ENCODE results near the gene SLC22A15.
"Not testable (repeated sequence)": the region's sequence is repeated elsewhere in the genome, so short reads cannot be mapped to it uniquely, and the experiment has no call there.

SLC22A15 gene

DNA sequence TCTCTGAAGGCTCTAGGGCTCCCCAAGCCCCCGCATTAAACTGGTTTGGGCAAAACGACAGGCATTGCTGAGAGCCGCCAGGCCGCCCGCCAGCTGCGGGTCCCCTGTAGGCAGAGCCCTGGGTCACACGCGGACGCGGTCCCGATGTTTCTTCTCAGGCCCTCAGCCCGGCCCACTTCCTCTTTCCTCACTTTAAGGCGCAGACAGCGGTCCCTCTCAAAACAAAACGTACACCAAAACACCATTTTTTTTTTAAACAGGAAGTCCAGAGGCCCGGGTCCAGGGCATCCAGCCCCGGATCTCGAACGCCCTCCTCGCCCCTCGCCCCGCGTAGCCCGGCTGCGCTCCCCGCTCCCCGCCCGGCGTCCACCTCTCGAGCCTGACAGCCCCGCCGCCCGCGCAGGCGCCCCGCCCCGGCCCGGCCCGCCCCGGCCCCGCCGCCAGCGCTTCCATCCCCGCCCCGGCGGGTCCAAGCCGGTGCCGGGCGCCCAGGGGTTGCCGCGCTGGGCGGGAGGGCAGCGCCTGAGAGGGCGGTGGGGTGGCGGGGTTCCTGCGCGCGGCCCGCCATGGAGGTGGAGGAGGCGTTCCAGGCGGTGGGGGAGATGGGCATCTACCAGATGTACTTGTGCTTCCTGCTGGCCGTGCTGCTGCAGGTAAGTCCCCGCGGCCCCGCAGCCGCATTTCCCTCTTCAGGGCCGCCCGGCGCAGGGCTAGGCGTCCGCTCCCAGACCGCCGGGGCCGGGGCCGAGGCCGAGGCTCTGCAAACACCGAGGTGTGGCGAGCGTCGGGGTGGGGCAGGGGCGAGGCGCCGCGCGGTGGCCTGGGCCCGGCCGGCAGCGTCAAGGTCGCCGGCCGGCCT, at the start of gene SLC22A15:
Gene SLC22A15, plus strand, starts transcription at position 452 of the 859 bp plus-strand sequence. Its CDS starts 115 bp downstream, at position 567.
- no peak for DNase-seq

DNA sequence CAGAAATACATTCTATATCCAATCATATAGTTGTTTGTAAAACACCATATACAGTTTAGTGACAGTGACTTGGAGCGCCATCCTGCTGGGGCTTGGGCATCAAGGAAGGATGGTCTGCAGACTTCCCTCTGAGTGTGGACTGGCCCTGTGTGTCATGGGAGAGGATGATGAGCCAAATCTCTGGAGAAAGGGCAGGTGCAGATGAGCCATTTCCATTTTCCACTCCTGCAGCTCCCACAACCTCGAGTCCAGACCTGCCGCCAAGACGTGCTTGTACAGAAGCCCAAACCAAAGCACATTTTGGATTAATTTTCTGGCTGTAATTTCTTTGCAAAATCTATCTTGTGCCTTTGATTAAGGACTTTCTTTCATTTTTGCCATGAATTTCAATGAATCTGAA, 48.3 kb upstream of the SLC22A15 start:
- DNase-seq: no peak

DNA sequence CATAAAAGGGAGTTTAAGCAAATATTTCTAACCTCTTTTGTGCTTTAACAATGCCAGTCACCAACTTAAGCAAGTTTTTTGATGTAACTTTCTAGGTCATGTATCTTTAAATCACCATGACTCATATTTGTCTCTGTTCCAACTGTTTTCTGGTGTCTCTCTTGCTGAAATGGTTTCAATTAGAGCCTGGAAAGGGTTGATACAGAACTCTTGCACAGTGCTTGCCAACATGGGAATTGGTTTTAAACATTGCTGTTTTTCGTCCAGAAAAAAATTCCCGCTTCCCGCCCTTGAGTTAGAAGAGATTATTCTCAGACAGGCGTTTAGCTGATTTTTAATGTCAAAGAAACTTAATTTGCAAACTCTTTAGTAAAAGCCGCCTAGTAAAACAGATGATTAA, 46.4 kb upstream of the SLC22A15 start:
- DNase-seq: no peak

DNA sequence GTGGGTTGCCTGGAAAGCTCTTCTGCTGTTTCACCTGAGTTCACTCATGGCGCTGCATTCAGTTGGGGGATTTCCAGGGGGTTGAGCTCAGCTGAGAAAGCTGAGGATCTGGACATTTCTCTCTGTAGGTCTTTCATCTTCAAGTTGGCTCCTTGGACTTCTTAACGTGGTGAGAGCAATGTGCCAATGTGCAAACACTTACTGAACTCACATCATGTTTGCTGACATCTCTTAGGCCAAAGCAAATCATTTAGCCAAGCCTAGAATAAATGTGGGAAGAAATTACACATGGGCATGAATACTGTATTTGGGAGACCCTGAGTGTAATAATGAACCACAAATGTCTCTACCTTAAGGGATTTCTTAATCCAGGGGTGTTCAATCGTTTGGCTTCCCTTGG, 42.7 kb upstream of the SLC22A15 start:
- no peak for DNase-seq

DNA sequence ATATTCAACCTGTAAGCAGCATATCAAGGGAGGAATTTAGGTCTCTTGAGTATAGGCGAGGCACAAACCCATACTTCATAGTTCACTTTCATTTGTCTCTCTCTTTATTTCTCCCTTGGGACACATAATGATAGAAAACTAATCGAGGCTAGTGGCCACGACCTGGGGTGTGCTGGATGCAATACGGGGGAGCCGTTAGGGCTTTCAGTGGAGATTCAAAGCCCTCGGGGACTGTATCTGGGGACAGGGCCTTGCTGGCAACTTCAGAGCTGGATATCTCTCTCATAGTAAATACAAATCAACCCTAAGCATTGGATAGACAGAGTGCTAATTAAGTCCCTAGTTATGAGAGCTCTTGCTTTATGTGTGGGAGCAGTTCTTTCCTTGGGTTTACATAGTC, 36.9 kb upstream of the SLC22A15 start:
- no peak for DNase-seq

DNA sequence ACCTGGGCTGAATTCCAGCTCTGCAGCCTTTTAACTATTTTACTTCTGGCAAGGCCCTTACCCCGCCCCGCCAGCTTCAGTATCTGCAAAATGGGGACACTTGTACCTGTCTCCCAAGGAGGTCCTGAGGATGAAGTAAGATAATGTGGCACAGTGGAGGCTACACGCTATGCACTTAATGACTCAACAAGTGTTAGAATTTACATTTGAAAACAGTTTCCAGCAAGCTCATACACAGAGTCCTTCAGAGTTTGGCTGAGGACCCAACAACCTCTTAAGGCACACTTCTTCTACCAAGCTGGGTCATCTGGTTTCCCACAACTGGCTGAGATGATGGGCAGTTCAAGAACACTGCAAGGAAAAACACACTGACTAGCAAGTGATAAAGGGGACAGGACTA, 30.2 kb upstream of the SLC22A15 start:
- no peak for DNase-seq

DNA sequence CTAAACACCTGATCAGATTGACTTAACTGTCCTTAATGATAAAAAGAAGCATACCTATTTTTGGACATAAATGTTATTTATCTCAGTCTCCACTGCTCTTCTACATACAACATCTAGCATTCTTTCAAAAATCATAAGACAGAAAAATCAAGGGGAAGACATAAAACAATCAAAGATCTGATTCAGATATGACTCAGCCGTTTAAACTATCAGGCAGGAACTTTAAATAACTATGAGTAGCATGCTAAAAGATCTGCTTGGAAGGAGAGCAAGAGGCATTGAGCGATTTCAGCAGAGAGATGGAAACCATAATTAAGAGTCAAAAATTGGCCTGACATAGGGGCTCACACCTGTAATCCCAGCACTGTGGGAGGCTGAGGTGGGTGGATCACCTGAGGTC, 27.2 kb upstream of the SLC22A15 start:
- DNase-seq: no peak

DNA sequence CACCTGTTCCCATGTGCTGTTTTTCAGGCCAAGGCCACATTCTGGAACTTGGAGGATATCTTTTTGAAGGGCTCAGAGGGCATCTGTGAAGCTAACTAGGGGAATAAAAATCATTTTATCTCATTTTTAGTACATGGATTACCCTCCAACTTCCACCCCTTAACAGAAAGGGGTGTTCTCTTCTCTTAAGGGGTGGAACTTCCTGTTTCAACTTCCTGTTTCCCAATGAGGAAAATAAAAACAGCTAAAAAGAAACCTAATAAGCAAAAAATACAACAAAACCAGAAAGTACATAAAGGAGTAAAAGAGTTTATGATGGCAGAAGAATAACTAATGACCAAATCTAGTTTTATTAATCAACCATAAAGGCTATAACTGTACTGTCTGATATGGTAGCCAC, 24.8 kb upstream of the SLC22A15 start:
- no peak for DNase-seq

DNA sequence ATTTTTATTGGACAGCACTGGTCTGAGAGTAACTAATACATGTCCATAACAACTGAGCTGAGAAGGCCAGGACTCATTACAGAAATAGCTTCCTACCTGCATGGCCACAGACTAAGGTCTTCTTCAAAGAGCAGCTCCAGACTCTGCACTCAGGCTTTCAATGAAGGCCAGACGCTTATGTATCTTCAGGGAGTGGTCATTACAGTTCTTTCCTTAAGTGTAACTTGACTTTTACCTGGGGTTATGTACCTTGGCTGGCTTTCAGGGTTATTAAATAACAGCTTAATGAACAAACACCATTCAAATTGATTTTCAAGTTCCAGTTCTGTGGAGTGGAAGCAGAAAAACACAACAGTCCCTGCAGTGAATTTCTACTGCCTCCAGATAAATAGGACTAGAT, 23.8 kb upstream of the SLC22A15 start:
- DNase-seq: no peak

DNA sequence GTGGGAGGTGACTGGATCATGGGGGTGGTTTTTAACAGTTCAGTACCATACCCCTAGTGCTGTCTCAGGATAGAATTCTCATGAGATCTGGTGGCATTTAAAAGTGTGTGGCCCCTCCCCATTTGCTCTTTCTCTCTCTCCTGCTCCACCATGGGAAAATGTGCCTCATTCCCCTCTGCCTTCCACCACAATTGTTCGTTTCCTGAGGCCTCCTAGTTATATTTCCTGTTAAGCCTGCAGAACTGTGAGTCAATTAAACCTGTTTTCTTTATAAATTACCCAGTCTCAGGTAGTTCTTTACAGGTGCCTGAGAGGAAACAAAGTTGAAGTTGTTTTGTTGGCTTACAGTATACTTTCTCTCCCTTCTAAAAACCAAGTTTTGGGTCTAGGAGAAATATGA, 23.1 kb upstream of the SLC22A15 start:
- DNase-seq: no peak

DNA sequence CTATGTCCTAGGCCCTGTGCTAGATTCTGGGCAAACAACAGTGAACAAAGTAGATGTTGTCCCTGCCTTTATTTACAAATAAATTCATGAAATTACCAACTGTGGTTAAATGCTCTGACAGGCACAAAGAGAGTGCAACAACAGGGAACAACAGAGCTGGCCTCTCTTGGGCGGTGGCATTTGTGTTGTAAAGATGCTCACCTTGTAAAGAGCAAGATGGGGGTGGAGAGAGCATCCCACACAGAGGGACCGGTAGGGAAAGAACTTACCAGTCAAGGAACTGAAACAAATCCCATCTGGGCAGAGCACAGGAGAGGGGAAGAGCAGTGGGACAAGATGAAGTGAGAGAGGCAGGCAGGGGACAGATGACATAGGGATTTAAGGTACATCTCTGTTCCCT, 21.6 kb upstream of the SLC22A15 start:
- no peak for DNase-seq

DNA sequence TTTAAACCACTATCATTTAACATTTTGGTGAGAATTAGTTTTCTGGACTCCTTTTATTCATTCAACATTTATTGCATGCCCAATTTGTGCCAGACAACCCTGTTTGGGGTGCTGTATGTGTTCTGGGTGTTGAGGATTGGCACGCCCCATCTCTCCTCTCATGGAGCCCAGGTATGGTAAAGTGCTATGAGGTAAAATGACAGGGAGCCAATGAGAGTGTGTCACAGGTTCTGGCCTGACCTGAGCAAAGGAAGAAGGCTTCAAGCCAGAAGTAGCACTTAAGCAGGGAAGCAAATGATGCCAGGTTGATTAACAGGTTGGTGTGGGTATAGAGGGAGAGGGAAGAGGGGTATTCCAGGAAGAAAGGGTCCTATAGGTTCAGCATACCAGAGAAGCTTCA, 21.1 kb upstream of the SLC22A15 start:
- DNase-seq: no peak

DNA sequence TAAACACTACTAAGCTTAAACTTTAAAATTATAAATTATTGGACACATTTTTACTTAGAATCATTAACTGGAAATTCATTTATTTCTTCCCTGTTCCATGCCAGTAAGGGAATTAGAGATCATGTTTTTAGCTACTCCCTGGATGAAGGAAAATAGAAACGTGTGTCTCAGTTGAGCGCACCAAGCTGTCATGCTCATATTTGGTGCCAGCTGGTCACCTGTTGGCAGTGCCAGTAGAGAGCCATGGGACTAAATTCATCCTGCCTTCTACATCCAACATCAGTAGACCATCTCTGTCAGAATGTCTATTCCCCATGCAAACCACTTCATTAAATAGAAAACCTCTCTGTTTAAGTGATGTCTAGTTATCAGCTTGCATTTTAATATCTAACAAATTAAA, 17.4 kb upstream of the SLC22A15 start:
- DNase-seq: no peak

DNA sequence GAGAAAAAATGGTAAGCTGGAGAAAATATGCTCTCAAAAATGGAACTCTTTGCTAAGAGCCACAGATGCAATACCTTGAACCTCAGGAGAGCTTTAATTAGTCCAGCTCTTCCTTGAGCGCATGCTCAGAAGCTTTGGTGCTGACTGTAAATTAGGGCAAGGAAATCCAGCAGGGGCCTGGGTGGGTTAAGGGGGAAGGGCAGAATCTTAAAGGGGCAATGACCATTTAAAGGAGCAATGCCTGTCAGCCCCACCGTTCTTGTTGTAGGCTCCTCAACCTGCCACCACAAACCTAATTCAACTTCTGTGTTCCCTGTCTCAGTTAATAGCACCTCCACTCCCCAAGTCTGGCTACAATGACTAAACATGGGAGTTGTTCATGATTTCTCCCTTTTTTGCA, 6.8 kb upstream of the SLC22A15 start:
- DNase-seq: no peak

DNA sequence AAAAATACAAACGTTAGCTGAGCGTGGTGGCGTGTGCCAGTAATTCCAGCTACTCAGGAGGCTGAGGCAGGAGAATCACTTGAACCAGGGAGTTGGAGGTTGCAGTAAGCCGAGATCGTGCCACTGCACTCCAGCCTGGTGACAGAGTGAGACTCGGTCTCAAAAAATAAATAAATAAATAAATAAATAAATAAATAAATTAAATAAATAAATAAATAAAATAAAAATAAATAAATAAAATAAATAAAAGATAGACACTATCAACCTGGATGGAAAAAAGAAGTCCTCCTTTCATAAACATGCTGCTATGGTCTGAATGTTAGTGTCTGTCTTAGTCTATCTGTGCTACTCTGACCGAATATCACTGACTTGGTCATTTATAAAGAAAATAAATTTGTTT, 4.5 kb upstream of the SLC22A15 start:
- DNase-seq: not testable (repeated sequence)

DNA sequence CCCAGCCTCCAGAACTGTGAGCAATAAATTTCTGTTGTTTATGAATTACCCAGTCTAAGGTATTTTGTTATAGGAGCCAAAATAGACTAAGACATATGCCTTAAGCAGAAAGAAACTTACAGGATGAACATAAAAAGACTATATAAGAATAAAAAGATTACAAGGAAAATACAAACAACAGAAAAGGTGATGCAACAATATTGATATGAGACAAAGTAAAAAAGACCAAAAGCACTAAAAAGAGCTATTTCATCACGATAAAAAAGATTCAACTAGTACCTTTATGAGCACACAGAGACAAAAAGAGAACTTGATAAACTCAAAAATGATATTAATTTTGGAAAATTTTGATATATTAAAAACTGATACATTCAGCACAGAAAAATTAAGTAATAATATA, 3.2 kb upstream of the SLC22A15 start:
- DNase-seq: no peak

DNA sequence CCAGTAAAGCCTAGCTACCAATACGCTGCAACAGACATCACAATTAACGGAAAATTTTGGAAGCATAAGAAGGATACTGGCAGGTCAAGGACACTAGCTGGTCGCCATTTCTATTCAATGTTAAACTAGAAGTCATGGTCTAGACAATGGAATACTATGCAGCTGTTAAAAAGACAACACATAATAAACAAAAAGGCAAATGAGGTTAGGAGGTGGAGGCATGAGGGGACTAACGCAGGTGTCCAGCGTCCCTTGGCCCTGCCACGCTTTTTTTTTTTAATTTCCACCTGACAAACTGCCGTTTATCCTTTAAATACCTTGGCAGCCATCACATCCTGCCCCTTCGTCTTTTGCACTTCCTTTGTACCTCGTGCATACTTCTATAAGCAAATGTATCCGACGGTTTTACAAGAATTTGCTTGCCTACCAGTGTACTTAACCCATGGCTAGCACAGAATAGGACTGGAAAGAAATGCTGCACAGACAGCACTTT, 698 bp upstream of the SLC22A15 start:
- no peak for DNase-seq

DNA sequence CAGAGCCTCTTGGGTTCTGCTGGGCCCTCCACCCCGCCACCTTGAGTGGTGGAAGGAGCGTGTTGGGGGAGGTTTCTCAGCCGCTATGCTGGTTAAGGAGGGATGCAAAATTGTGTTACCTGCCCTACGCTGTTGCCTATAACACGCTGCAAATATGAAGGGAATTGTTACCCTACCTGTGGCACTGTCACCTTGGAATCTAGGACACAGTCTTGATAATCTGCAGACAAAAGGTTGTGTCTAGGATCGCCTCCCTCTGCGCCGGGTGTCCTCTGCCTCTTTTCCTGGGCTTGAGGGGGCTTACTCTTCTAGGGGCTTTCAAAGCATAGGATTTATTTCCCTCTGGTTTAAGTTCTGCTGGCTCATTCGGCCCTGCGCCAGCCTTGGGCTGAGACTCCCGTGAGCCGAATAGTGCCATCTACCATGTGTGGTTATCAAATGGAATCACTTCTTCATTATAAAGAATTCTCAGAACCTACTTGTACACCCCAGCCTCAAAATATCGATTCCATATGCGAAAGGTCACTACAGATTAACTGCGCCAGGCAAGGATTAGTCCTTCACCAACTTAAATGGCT, 697 bp downstream of the SLC22A15 start:
- no peak for DNase-seq

DNA sequence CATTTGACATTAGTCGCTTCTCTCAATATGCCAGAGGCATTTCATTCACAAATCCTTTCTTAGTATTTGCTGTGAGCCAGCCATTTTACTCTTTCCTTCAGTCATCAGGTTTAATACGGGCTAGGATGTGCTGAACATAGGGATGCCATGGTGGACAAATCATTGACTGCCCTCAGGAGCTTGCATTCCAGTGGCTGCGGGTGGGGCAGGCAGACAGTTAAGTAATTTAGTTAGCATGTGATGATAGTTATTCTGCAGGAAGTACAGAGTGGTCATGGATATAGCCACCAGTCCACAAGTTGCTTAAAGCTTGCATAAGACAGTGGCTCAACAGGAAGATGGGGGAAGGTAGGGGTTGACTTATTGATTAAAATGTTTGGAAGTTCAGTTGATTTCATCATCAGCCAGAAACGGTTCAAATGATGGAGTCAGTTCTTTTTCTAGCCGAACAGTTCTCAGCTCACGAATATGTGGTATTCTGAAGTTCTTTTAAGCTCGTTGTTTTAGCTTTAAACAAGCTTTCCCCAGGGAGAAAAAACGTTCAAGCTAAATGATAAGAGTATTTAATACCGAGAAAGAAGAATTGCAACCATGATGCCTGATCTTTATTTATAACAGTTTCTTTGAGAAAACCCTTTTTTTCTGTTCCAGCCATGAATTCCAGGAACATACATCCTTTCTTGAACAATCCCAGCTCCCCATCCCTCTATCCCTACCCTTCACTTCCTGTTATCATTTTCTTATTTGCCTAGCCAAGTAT, 1.4 kb downstream of the SLC22A15 start:
- DNase-seq: no peak

DNA sequence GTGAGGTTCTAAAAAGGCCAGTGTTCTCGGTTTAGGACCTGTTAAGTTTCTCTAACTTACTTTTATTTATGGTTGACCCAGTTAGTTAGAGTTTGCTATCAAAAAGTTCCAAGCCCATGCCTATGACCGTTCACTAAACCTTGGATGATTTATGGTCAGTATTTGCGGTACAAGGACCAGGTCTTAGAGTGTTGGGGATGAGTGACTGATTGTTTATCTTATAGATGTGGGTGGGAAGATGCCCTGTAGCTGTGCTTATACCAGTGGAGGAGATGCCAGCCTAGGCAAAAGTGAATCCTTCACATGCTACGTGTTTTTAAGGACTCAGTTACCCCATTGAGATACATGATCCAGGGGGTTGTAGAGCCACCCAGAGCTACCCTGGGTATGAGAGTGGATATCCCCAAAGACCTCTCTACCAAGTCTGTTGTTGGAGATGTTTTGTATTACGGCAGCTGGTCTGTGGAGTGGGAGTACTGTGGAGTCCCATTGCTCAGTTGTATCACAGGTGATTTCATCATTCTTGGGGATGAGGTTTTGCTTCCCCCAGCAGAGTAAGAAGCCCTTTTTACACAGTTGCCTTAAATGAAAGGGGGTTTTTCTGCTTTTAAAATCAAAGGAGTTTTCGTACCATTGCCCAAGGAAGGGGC, 2.1 kb downstream of the SLC22A15 start:
- DNase-seq: no peak

DNA sequence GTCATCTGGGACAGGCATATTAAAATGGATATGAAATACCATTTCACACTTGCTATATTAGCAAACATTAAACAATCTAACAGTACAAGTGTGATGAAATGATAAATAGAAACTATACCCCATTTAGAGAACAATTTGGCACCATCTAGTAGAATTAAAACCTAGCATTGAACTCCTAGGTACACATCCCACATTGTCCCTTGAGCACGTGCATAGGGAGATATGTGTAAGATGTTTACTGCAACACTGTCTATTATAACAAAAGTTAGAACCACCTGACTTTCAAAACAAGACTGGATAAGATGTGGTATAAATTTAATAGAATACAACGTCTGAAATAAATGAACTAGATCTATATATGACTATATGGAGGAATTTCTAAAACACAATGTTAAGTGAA, 3.8 kb downstream of the SLC22A15 start:
- DNase-seq: no peak

DNA sequence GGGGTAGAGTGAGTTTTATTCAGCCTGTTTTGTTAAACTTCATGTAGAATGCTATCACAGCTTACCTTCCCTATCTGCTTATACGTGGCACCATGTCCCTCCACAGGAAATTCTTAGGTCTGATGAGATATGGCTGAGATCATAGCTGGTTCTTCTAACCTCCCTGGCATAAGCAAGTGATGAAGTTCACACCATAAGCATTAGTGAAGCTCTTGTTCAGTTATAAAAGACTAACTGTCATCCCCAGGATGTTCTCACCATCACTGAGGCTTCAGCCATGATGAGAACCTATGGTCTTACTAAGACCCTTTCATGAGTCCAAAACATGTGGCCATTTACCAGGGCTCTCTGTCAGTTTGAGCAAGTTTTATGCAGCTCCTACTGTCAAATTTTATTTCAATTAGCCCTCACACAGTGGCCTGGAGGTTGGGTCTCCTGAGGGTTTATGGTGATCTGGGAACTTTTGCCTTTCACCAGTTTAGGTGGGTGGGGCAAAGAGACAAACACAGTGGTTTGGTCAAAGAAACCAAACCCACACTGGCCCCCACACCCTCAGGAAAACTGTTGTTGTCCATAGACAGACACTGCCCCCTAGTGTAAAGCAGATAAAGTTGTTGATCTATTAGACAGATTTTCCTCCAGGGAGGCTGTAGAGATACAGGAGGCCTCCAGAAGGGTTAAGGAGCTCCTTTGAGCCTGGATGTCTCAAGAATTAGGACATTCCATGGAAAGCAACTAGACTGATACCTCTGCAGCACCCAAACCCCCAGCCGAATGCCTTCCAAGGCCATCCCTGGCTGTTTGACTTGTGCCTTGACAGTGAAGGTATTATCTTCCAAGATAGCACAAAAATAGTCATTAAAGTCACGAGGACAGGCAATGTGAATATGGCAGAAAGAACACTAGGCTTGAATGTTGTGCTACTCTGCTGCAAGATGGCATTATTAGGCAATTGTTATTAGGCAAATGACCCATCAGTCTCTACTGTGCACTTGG, 5.0 kb downstream of the SLC22A15 start:
- DNase-seq: no peak

Data from cortex of kidney (tissue), 1 donor.